Keratinocyte (primary cell): ENCODE results near the gene AKT1S1. TPM values are rescaled to one million over a fixed set of nuclear protein-coding genes. Genes with fewer than 3 reads are reported as not detected.

Experiments used
- DNase-seq: peaks from one replicate; pipeline ENCODE4 v3.0.0-alpha.2; 2011; ENCODE audit warnings: low read depth, missing footprints, low spot score
- FAIRE-seq: peaks from 2 replicates; lab custom pipeline; 2011; peaks lifted over from hg19 to GRCh38; lab: Jason Lieb, UNC
- H2AFZ ChIP-seq: 2 replicates; pipeline ENCODE4 v1.6.0; 2012; ENCODE audit warnings: low read length, control low read depth, inconsistent platforms; ENCODE audit not compliant: control insufficient read depth
- H3K27ac ChIP-seq: 2 replicates; pipeline ENCODE4 v1.5.1; 2011; ENCODE audit warnings: low read length; ENCODE audit not compliant: control insufficient read depth, insufficient read depth
- H3K27me3 ChIP-seq: 3 replicates; pipeline ENCODE4 v1.6.0; 2011; ENCODE audit warnings: low read length; ENCODE audit not compliant: control insufficient read depth, insufficient read depth; ENCODE audit errors: extremely low read depth
- H3K36me3 ChIP-seq, 2 experiments: 2 replicates in 1 of 2; 3 replicates in 1 of 2; pipeline ENCODE4 v1.5.1; 2011; ENCODE audit warnings: low read length in 2 of 2, mild to moderate bottlenecking in 1 of 2; ENCODE audit not compliant: control insufficient read depth in 2 of 2, insufficient read depth in 2 of 2; ENCODE audit errors: extremely low read depth in 1 of 2
- H3K4me1 ChIP-seq: 3 replicates; pipeline ENCODE4 v1.5.1; 2011; ENCODE audit warnings: low read length; ENCODE audit not compliant: control insufficient read depth, insufficient read depth; ENCODE audit errors: extremely low read depth
- H3K4me2 ChIP-seq: 3 replicates; pipeline ENCODE4 v1.6.0; 2011; ENCODE audit warnings: low read depth, low read length; ENCODE audit not compliant: control insufficient read depth, insufficient read depth; ENCODE audit errors: extremely low read depth
- H3K4me3 ChIP-seq, 3 experiments: fragments of 200-600 bp in 1 of 3; sonication (generic) in 1 of 3; 2 replicates in 2 of 3; 3 replicates in 1 of 3; pipeline ENCODE4 v1.5.1; 2011 to 2016; ENCODE audit warnings: low read length in 3 of 3, mild to moderate bottlenecking in 3 of 3, control low read depth in 2 of 3, inconsistent platforms in 1 of 3, low read depth in 1 of 3, mixed read lengths in 1 of 3, mixed run types in 1 of 3, moderate library complexity in 1 of 3; ENCODE audit not compliant: control insufficient read depth in 2 of 3, insufficient read depth in 2 of 3; ENCODE audit errors: extremely low read depth in 1 of 3
- H3K79me2 ChIP-seq: 2 replicates; pipeline ENCODE4 v1.6.0; 2012; ENCODE audit warnings: low read length; ENCODE audit not compliant: control insufficient read depth, insufficient read depth
- H3K9ac ChIP-seq: 3 replicates; pipeline ENCODE4 v1.6.0; 2011; ENCODE audit warnings: low read length; ENCODE audit not compliant: control insufficient read depth, insufficient read depth; ENCODE audit errors: extremely low read depth
- H3K9me1 ChIP-seq: 3 replicates; pipeline ENCODE4 v1.6.0; 2011; ENCODE audit warnings: low read length; ENCODE audit not compliant: control insufficient read depth, insufficient read depth; ENCODE audit errors: extremely low read depth
- H3K9me3 ChIP-seq: 2 replicates; pipeline ENCODE4 v1.5.1; 2012; ENCODE audit warnings: low read depth, low read length; ENCODE audit not compliant: control insufficient read depth
- H4K20me1 ChIP-seq: 3 replicates; pipeline ENCODE4 v1.6.0; 2011; ENCODE audit warnings: low read length; ENCODE audit not compliant: control insufficient read depth, insufficient read depth; ENCODE audit errors: extremely low read depth
- EZH2 ChIP-seq: IDR thresholded peaks from one replicate; pipeline ENCODE4 v1.6.1; 2012; ENCODE audit warnings: inconsistent platforms, mild to moderate bottlenecking, low read length, moderate library complexity
- dilution Hi-C: fragments of 300-500 bp; cut with MboI; formaldehyde crosslinking; loops from one replicate; pipeline ENCODE4 v1.7.0; 2020; ENCODE audit warnings: low sequenced_read_pairs; ENCODE audit not compliant: extremely low pct_ligation_motif_present
- polyA plus RNA-seq, 5 experiments: library from polyadenylated mRNA; depleted of rRNA in 3 of 5; stranded (reverse) in 3 of 5; stranded (forward) in 1 of 5; unstranded in 1 of 5; fragments of >200 nt; gene quantifications; 1 replicate in 1 of 5; 2 replicates in 3 of 5; 3 replicates in 1 of 5; pipeline versions ENCODE4 v1.2.1 to v1.2.3, GENCODE V29; 2011 to 2012; ENCODE audit warnings: missing spikeins in 2 of 5, low read depth in 1 of 5, low replicate concordance in 1 of 5
- TF ChIP-seq, protein P1 (sequence below), 3 experiments: IDR thresholded peaks in 1 of 3; conservative IDR thresholded peaks in 1 of 3; optimal IDR thresholded peaks in 1 of 3; 2 replicates in 2 of 3; 3 replicates in 1 of 3; pipeline versions ENCODE3 to v1.5.1; 2011; ENCODE audit warnings: low read length in 3 of 3, mild to moderate bottlenecking in 3 of 3, moderate library complexity in 2 of 3, control low read depth in 1 of 3, inconsistent platforms in 1 of 3; ENCODE audit not compliant: insufficient read depth in 2 of 3; ENCODE audit errors: extremely low read depth in 1 of 3

AKT1S1 gene
- polyA plus RNA-seq, 1 donor (not counting 4 experiments of a cell fraction or from before 2014, with no cell fraction given): 27.2 TPM

- Histone ChIP-seq H3K4me2 (no peak overlapping the region), H3K9me3 (no peaks in the 10 kb centered on the region), H2AFZ (no peak overlapping the region), H3K9me1 (no peaks in the 10 kb centered on the region), H3K4me3 (no peak overlapping the region), H4K20me1 (peaks cover 5% of the 10 kb centered on the region), H3K9ac (no peak overlapping the region), H3K36me3 (no peaks in the 10 kb centered on the region), H3K4me1 (peaks cover 26% of the 10 kb centered on the region), H3K79me2 (peaks cover 15% of the 10 kb centered on the region), H3K27me3 (no peaks in the 10 kb centered on the region), H3K27ac (no peak overlapping the region)
- dilution Hi-C loops: no loop called here
- TF ChIP-seq, protein P1, sequence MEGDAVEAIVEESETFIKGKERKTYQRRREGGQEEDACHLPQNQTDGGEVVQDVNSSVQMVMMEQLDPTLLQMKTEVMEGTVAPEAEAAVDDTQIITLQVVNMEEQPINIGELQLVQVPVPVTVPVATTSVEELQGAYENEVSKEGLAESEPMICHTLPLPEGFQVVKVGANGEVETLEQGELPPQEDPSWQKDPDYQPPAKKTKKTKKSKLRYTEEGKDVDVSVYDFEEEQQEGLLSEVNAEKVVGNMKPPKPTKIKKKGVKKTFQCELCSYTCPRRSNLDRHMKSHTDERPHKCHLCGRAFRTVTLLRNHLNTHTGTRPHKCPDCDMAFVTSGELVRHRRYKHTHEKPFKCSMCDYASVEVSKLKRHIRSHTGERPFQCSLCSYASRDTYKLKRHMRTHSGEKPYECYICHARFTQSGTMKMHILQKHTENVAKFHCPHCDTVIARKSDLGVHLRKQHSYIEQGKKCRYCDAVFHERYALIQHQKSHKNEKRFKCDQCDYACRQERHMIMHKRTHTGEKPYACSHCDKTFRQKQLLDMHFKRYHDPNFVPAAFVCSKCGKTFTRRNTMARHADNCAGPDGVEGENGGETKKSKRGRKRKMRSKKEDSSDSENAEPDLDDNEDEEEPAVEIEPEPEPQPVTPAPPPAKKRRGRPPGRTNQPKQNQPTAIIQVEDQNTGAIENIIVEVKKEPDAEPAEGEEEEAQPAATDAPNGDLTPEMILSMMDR (optimal IDR thresholded peaks at IDR 0.05 in 1 of 3, IDR thresholded peaks at IDR 0.05 in 1 of 3, conservative IDR thresholded peaks at IDR 0.05 in 1 of 3; ENCODE audit: extremely low read depth in 1 of 3, insufficient read depth in 2 of 3, low read length in 3 of 3): no peak
- no peak for TF ChIP-seq EZH2
- no peak for DNase-seq
- no peak for FAIRE-seq
Measured at GRCh38 chr19:49848938-49849337, 28.2 kb downstream of the AKT1S1 start.

- H3K27me3 ChIP-seq: no peaks in the 10 kb centered on the region
- H3K9ac ChIP-seq: no peak overlapping the region
- FAIRE-seq (peak; percentile 49), DNase-seq (no peak)
- TF ChIP-seq EZH2: no peak
- TF ChIP-seq, protein P1 (optimal IDR thresholded peaks at IDR 0.05 in 1 of 3, IDR thresholded peaks at IDR 0.05 in 1 of 3, conservative IDR thresholded peaks at IDR 0.05 in 1 of 3; ENCODE audit: extremely low read depth in 1 of 3, insufficient read depth in 2 of 3, low read length in 3 of 3): no peak
- no peak overlapping the region for H3K4me3 ChIP-seq
- dilution Hi-C loops: no loop called here
- peaks cover 24% of the 10 kb centered on the region for H3K4me1 ChIP-seq
- H3K36me3 ChIP-seq: no peaks in the 10 kb centered on the region
- H3K79me2 ChIP-seq: peaks cover 9% of the 10 kb centered on the region
- peaks cover 3% of the 10 kb centered on the region for H4K20me1 ChIP-seq
- peak overlapping the region; percentile 24 for H3K27ac ChIP-seq
- H3K4me2 ChIP-seq: peak overlapping the region; percentile 47
- no peaks in the 10 kb centered on the region for H3K9me3 ChIP-seq
- no peaks in the 10 kb centered on the region for H3K9me1 ChIP-seq
- H2AFZ ChIP-seq: no peak overlapping the region
Measured at GRCh38 chr19:49847731-49848696, 29.1 kb downstream of the AKT1S1 start.
